K562 (cell line): ENCODE results near the gene LCA5L. TPM values are rescaled to one million over a fixed set of nuclear protein-coding genes. Genes with fewer than 3 reads are reported as not detected.

Source experiments
- ARNT ChIP-seq, 2 experiments: fragments of 450-650 bp; IDR thresholded peaks; 2 replicates each; pipeline ENCODE4 v1.6.1; 2016; ENCODE audit warnings: mild to moderate bottlenecking in 1 of 2
- CAMTA2 ChIP-seq: fragments of 250-450 bp; sonication (Bioruptor Pico); conservative IDR thresholded peaks from 2 replicates; pipeline ENCODE4 v1.5.1; 2022
- CREB5 ChIP-seq: fragments of 250-450 bp; sonication (Bioruptor Pico); IDR thresholded peaks from 2 replicates; pipeline ENCODE4 v1.5.0; 2020; ENCODE audit warnings: mild to moderate bottlenecking
- NFATC3 ChIP-seq: fragments of 450-650 bp; IDR thresholded peaks from 2 replicates; pipeline ENCODE4 v1.6.1; 2017; ENCODE audit warnings: mild to moderate bottlenecking
- NR2C1 ChIP-seq, 2 experiments: fragments of 450-650 bp; IDR thresholded peaks; 2 replicates each; pipeline ENCODE4 v1.6.1; 2017; ENCODE audit warnings: mild to moderate bottlenecking in 2 of 2, antibody characterized with exemption in 1 of 2, inconsistent platforms in 1 of 2, missing compliant biosample characterization in 1 of 2, missing genetic modification characterization in 1 of 2
- RAD51 ChIP-seq: fragments of 450-650 bp; IDR thresholded peaks from 2 replicates; pipeline ENCODE4 v1.7.1; 2016; ENCODE audit warnings: low read depth, mild to moderate bottlenecking, borderline replicate concordance
- REST ChIP-seq, 2 experiments: fragments of 450-650 bp; formaldehyde crosslinking in 1 of 2; IDR thresholded peaks; 2 replicates each; pipeline versions ENCODE4 v1.4.0 to v1.6.1; 2014 to 2020; ENCODE audit warnings: mild to moderate bottlenecking in 2 of 2, borderline replicate concordance in 1 of 2, low read depth in 1 of 2
- SMC3 ChIP-seq: conservative IDR thresholded peaks from 2 replicates; pipeline ENCODE4 v1.6.1; 2011; ENCODE audit warnings: low read depth, low read length, improper control_type of control experiment; ENCODE audit not compliant: insufficient read depth
- TAF1 ChIP-seq: IDR thresholded peaks from 2 replicates; pipeline ENCODE4 v1.6.1; 2011; ENCODE audit warnings: mild to moderate bottlenecking, low read length, moderate library complexity; ENCODE audit not compliant: insufficient read depth, control insufficient read depth, severe bottlenecking; ENCODE audit errors: extremely low read depth
- ZBTB2 ChIP-seq: fragments of 450-650 bp; IDR thresholded peaks from 2 replicates; pipeline ENCODE4 v1.6.1; 2016; ENCODE audit warnings: antibody characterized with exemption
- ZNF592 ChIP-seq: fragments of 450-650 bp; IDR thresholded peaks from 2 replicates; pipeline ENCODE4 v1.6.1; 2017; ENCODE audit warnings: antibody characterized with exemption, mild to moderate bottlenecking
- ZNF79 ChIP-seq: fragments of 250-450 bp; sonication (Bioruptor Pico); IDR thresholded peaks from 2 replicates; pipeline ENCODE4 v1.4.0; 2020; ENCODE audit warnings: low read depth, mild to moderate bottlenecking, moderate library complexity
- polyA plus RNA-seq, 8 experiments: library from polyadenylated mRNA; depleted of rRNA in 4 of 8; stranded (reverse) in 5 of 8; unstranded in 3 of 8; fragments of >200 nt; fragmentation: Nextera tagmentation in 2 of 8; fragmentation: Illumina TruSeq in 1 of 8; extraction: Ambion mirVana in 2 of 8; extraction: Trizol in 1 of 8; gene quantifications; 2 replicates each; pipeline versions ENCODE4 v1.2.1 to v1.2.3, GENCODE V29; 2011 to 2014; ENCODE audit warnings: inconsistent platforms in 1 of 8, missing spikeins in 1 of 8
- total RNA-seq, 7 experiments: library from RNA; depleted of rRNA in 6 of 7; stranded (reverse); fragments of >200 nt in 6 of 7; fragmentation: Illumina TruSeq in 2 of 7; extraction: Trizol in 2 of 7; gene quantifications; 2 replicates each; pipeline versions ENCODE4 v1.2.1 to v1.2.3, GENCODE V29; 2011 to 2021; ENCODE audit warnings: low replicate concordance in 1 of 7

Gene LCA5L
- total and polyA plus RNA-seq, 9 of the 15 experiments (the other 6 are each of a cell fraction or from before 2014, with no cell fraction given) = 1.8 to 4.9 (median 3.8) TPM

- TF ChIP-seq REST (IDR thresholded peaks at IDR 0.05; ENCODE audit: borderline replicate concordance) (0 out of 2 replicates have a peak, but pooled peaks have one; percentile 44), REST (CRISPR knock-in tag; IDR thresholded peaks at IDR 0.05; ENCODE audit: low read depth) (no peak), ARNT (IDR thresholded peaks at IDR 0.05) (no peak), NFATC3 (no peak), TAF1 (no peak), RAD51 (no peak), CAMTA2 (CRISPR knock-in tag) (no peak), ZNF79 (no peak), ZNF592 (no peak), NR2C1 (IDR thresholded peaks at IDR 0.05) (no peak), NR2C1 (tag; IDR thresholded peaks at IDR 0.05) (no peak), CREB5 (CRISPR knock-in tag) (no peak), SMC3 (no peak; the same call in 1 of the 2 replicates), ZBTB2 (no peak)
Measured at GRCh38 chr21:39373634-39374033, 71.9 kb downstream of the LCA5L start (continued).
